C4-2B (cell line): ENCODE measurements around the gene SPECC1L.

Source experiments
- CTCF ChIP-seq: fragments of 450-650 bp; conservative IDR thresholded peaks from 2 replicates; pipeline ENCODE4 v1.5.1; 2017; ENCODE audit warnings: mild to moderate bottlenecking
- ZFX ChIP-seq: fragments of 450-650 bp; IDR thresholded peaks from 2 replicates; pipeline ENCODE4 v1.6.1; 2017

- TF ChIP-seq CTCF: no peak
- no peak for TF ChIP-seq ZFX
Observed at GRCh38 chr22:24319451-24319850, 48.8 kb downstream of the SPECC1L start.
